ENCODE results near the gene SNRPA.

DNA sequence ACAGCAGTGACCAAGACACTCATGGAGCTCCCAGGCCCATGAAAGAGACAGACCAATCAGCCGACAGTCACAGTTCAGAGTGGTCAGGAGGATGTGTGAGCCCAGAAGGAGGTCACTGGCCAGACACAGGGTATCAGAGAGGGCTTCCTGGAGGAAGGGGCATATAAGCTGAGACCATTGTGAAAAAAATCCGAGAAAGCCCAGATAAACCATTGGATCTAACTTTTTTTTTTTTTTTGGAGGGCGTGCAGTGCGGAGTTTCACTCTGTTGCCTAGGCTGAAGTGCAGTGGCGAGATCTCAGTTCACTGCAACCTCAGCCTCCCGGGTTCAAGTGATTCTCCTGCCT is 29.9 kb upstream of the SNRPA start:
- TF ChIP-seq, protein P1, sequence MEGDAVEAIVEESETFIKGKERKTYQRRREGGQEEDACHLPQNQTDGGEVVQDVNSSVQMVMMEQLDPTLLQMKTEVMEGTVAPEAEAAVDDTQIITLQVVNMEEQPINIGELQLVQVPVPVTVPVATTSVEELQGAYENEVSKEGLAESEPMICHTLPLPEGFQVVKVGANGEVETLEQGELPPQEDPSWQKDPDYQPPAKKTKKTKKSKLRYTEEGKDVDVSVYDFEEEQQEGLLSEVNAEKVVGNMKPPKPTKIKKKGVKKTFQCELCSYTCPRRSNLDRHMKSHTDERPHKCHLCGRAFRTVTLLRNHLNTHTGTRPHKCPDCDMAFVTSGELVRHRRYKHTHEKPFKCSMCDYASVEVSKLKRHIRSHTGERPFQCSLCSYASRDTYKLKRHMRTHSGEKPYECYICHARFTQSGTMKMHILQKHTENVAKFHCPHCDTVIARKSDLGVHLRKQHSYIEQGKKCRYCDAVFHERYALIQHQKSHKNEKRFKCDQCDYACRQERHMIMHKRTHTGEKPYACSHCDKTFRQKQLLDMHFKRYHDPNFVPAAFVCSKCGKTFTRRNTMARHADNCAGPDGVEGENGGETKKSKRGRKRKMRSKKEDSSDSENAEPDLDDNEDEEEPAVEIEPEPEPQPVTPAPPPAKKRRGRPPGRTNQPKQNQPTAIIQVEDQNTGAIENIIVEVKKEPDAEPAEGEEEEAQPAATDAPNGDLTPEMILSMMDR (conservative IDR thresholded peaks at IDR 0.05; ENCODE audit: low read length): no peak
- TF ChIP-seq EZH2phosphoT487 (IDR thresholded peaks at IDR 0.05; ENCODE audit: borderline replicate concordance, low read depth, low read length): no peak

Data from OCI-LY7 (cell line).